Cardiac fibroblast (primary cell): ENCODE data around the gene CDH6.

Source experiments
- DNase-seq, 2 donors: peaks; one replicate each; pipeline versions ENCODE4 v3.0.0 to v3.0.0-alpha.2; 2010; ENCODE audit warnings: low read depth in 2 of 2
- H3K4me3 ChIP-seq, 2 donors: replicated peaks in 1 of 2; 1 replicate in 1 of 2; 2 replicates in 1 of 2; pipeline ENCODE4 v1.5.1; 2011; ENCODE audit warnings: low read depth in 2 of 2, low read length in 2 of 2, mild to moderate bottlenecking in 2 of 2, moderate library complexity in 1 of 2
- TF ChIP-seq, protein P1 (sequence below): IDR thresholded peaks from one replicate; pipeline ENCODE4 v1.5.1; 2011; ENCODE audit warnings: low read depth, mild to moderate bottlenecking, low read length, inconsistent platforms

CDH6 gene

DNA sequence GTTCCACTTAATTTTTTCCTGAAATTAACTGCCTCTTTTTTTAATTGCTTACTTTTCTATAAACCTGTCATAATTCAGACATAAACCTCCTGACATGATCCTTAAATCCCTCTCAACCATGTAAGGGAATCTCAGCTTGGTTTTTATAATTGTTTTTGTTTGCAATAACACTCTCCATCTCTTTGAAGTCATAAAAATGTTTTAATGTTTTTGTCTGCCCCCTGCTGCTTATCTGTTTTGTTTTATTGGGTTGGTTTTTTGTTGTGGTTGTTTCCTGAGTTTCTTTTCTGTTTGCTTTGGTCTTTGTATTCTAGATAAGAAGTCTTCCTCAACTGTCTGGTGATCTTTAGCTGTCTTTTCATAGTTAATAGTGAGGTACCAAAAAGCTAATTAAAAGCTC lies 142.0 kb downstream of the CDH6 start:
- TF ChIP-seq, protein P1, sequence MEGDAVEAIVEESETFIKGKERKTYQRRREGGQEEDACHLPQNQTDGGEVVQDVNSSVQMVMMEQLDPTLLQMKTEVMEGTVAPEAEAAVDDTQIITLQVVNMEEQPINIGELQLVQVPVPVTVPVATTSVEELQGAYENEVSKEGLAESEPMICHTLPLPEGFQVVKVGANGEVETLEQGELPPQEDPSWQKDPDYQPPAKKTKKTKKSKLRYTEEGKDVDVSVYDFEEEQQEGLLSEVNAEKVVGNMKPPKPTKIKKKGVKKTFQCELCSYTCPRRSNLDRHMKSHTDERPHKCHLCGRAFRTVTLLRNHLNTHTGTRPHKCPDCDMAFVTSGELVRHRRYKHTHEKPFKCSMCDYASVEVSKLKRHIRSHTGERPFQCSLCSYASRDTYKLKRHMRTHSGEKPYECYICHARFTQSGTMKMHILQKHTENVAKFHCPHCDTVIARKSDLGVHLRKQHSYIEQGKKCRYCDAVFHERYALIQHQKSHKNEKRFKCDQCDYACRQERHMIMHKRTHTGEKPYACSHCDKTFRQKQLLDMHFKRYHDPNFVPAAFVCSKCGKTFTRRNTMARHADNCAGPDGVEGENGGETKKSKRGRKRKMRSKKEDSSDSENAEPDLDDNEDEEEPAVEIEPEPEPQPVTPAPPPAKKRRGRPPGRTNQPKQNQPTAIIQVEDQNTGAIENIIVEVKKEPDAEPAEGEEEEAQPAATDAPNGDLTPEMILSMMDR, result no peak
- no peak for DNase-seq
- H3K4me3 ChIP-seq, result no peak overlapping the region

DNA sequence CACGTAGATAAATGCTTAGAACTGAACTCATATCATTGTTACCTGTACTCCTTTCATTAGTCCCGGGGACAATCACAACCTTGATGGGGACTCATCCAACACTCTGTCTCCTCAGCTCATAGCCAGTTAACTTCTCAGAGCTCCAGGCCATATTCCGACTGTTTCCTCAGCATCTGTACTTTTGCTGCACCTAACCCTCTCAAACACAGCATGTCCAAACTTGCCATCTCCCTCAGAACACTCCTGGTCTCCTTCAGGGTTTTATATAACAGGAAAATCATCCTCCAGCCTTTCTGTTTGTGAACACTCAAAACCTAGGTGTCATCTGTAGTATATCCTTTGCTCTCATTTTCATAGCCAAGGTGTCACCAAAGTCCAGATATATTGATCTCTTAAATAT lies 150.5 kb downstream of the CDH6 start:
- H3K4me3 ChIP-seq, result no peak overlapping the region
- no peak for DNase-seq
- TF ChIP-seq, protein P1, result no peak

DNA sequence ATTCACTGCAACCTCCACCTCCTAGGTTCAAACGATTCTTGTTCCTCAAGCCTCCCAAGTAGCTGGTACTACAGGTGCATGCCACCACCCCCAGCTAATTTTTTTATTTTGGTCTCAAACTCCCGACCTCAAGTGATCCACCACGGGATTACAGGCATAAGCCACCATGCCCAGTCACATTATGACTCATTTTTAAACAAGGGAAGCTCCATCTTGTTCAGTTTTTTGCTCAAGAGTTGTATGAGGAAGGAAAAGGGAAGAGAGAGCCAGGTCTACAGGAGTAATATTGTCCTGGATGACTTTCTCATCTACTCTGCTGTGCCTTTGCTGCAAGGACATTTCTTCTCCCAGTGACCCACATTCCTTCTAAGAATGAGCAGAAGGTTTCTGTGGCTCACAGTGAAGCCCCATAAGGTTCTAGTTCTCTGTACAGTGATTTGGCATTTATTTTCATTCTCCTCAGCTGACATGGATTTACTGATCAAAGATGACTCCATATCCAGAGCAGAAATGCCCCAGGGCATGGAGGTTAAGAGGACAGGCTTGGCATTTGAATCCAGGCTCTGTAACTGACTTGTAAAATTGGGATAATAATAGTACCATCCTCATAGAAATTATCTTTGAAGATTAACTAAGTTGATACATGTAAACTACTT lies 153.5 kb downstream of the CDH6 start:
- no peak overlapping the region for H3K4me3 ChIP-seq
- TF ChIP-seq, protein P1, result no peak
- DNase-seq, result no peak

DNA sequence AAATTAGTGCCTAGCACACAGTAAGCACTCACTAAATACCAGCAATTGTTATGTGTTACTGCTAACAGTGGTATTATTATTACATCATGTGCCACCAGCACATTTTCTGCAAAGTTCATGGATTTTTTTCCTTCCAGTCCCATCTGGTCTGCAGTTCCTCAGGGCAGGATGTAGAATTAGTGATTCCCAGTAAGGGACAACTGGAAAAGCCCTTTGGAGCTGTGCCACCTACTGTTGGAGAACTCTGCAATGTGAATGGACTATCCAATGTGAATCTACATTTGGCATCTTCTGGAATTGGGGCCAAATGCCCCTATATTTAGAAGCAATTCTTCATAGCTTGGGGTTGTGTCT lies 154.0 kb downstream of the CDH6 start:
- DNase-seq, result no peak
- TF ChIP-seq, protein P1, result no peak
- H3K4me3 ChIP-seq, result no peak overlapping the region

DNA sequence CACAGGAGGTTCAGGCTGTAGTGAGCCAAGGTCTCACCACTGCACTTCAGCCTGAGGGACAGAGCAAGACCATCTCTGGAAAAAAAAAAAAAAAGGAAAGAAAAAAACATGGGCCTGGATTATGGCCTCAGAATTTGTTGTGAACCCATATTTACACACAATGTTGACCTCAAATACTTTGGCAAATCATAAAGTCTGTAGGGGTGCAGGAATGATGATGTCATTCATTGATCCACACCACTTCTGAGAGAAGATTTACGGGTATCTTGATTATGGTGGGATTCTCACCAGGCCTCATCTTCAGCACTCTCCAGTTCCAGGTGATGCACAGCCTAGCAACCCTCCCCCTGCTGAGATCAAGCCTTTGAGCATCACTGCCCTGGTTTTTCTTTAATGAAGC lies 156.9 kb downstream of the CDH6 start:
- no peak overlapping the region for H3K4me3 ChIP-seq
- no peak for DNase-seq
- TF ChIP-seq, protein P1, result no peak

DNA sequence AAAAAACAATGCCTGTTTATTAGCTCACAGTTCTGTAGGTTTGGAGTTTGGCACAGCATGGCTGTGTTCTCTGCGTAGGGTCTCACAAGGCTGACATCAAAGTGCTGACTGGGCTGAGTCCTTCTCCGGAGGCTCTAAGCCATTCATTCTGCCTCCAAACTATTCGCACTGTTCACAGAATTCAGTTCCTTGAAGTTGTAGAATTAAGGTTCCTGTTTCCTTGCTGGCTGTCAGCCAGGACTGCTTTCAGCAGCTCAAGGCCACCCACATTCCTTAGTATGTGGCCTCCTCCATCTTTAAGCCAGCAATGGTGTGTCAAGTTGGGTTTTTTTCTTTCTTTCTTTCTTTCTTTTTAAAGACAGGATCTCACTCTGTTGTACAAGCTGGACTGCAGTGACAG lies 161.9 kb downstream of the CDH6 start:
- no peak overlapping the region for H3K4me3 ChIP-seq
- DNase-seq, result peak in 1 of 2 donors; percentile 13
- TF ChIP-seq, protein P1, result no peak

DNA sequence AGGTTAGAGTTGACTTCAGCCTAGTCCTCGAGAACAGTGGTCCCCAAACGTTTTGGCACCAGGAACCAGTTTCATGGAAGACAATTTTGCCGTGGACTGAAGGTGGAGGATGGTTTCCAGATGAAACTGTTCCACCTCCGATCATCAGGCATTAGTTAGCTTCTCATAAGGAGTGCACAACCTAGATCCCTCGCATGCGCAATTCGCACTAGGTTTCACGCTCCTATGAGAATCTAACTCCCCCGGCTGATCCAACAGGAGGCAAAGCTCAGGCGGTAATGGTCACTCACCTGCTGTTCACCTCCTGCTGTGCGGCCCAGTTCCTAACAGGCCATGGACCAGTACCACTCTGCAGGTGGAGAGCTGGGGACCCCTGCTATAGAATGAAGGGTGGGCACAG lies 163.6 kb downstream of the CDH6 start:
- H3K4me3 ChIP-seq, result no peak overlapping the region
- TF ChIP-seq, protein P1, result no peak
- DNase-seq, result no peak
